Naive thymus-derived CD4-positive, alpha-beta T cell (primary cell): Measurements from ENCODE around the gene SLC17A1. TPM values are rescaled to one million over a fixed set of nuclear protein-coding genes. Genes with fewer than 3 reads are reported as not detected.

ENCODE experiments used
- ATAC-seq: fragments of 150-1000 bp; cut with Tn5 transposase; 2 replicates; pipeline ENCODE4 v1.10.0; 2021; ENCODE audit warnings: mild to moderate bottlenecking, moderate library complexity
- CTCF ChIA-PET: fragments of 350-600 bp; sonication (Branson Sonifier 250); formaldehyde crosslinking; loops from one replicate; lab custom pipeline; 2021; ENCODE audit warnings: antibody characterized with exemption; lab: Charles Lee
- POLR2A ChIA-PET: fragments of 350-600 bp; sonication (Branson Sonifier 250); formaldehyde crosslinking; loops from one replicate; lab custom pipeline; 2021; ENCODE audit warnings: antibody characterized with exemption, inconsistent platforms; lab: Charles Lee
- DNase-seq, 9 donors: peaks; one replicate each; pipeline versions ENCODE4 v3.0.0 to v3.0.0-alpha.2; 2020 to 2022; ENCODE audit warnings: mixed read lengths in 1 of 9
- H3K27ac ChIP-seq: one replicate; pipeline ENCODE4 v1.7.0; 2013; ENCODE audit warnings: mild to moderate bottlenecking, low read depth, low read length, moderate library complexity
- H3K27me3 ChIP-seq, 2 donors: one replicate each; pipeline ENCODE4 v1.7.0; 2013; ENCODE audit warnings: low read length in 2 of 2, mild to moderate bottlenecking in 2 of 2, moderate library complexity in 2 of 2; ENCODE audit not compliant: control insufficient read depth in 2 of 2, insufficient read depth in 2 of 2
- H3K36me3 ChIP-seq, 3 experiments: 1 replicate in 2 of 3; 2 replicates in 1 of 3; pipeline ENCODE4 v1.7.0; 2013; ENCODE audit warnings: low read length in 3 of 3, mild to moderate bottlenecking in 3 of 3, moderate library complexity in 1 of 3; ENCODE audit not compliant: insufficient read depth in 3 of 3, control insufficient read depth in 2 of 3
- H3K4me1 ChIP-seq, 2 donors: one replicate each; pipeline ENCODE4 v1.7.0; 2013; ENCODE audit warnings: low read length in 2 of 2, mild to moderate bottlenecking in 2 of 2, moderate library complexity in 1 of 2; ENCODE audit not compliant: control insufficient read depth in 2 of 2, insufficient read depth in 2 of 2
- H3K4me3 ChIP-seq: 2 replicates; pipeline ENCODE4 v1.7.0; 2013; ENCODE audit warnings: mild to moderate bottlenecking, low read length
- H3K9me3 ChIP-seq, 3 experiments: 1 replicate in 2 of 3; 2 replicates in 1 of 3; pipeline ENCODE4 v1.7.0; 2013; ENCODE audit warnings: low read length in 3 of 3; ENCODE audit not compliant: control insufficient read depth in 2 of 3
- H3K27ac Mint-ChIP-seq, 9 donors: one replicate each; pipeline ENCODE4 v1.8.0; 2020 to 2022; ENCODE audit warnings: mixed read lengths in 9 of 9, mild to moderate bottlenecking in 8 of 9, moderate library complexity in 5 of 9, inconsistent platforms in 2 of 9
- H3K27me3 Mint-ChIP-seq, 5 donors: one replicate each; pipeline ENCODE4 v1.8.0; 2021 to 2022; ENCODE audit warnings: mixed read lengths in 5 of 5, mild to moderate bottlenecking in 1 of 5
- H3K36me3 Mint-ChIP-seq, 5 donors: one replicate each; pipeline ENCODE4 v1.8.0; 2020 to 2022; ENCODE audit warnings: mixed read lengths in 5 of 5, mild to moderate bottlenecking in 3 of 5, inconsistent platforms in 1 of 5
- H3K4me1 Mint-ChIP-seq, 7 donors: one replicate each; pipeline ENCODE4 v1.8.0; 2020 to 2022; ENCODE audit warnings: mixed read lengths in 7 of 7, mild to moderate bottlenecking in 3 of 7, inconsistent platforms in 1 of 7
- H3K4me3 Mint-ChIP-seq, 10 donors: one replicate each; pipeline ENCODE4 v1.8.0; 2020 to 2022; ENCODE audit warnings: mild to moderate bottlenecking in 10 of 10, mixed read lengths in 10 of 10, moderate library complexity in 6 of 10, inconsistent platforms in 2 of 10
- H3K9me3 Mint-ChIP-seq, 11 donors: one replicate each; pipeline ENCODE4 v1.8.0; 2020 to 2022; ENCODE audit warnings: mixed read lengths in 11 of 11, mild to moderate bottlenecking in 4 of 11, inconsistent platforms in 1 of 11, moderate library complexity in 1 of 11
- intact Hi-C, 2 donors: fragments of 100-400 bp; cut with micrococcal nuclease; formaldehyde crosslinking; loops; one replicate each; pipeline ENCODE4 v1.15.1; 2023
- polyA plus RNA-seq, 2 donors: library from polyadenylated mRNA; unstranded; fragments of 300-500 nt; fragmentation: Illumina TruSeq; gene quantifications; one replicate each; pipeline ENCODE4 v1.2.3, GENCODE V29; 2021
- total RNA-seq, 6 experiments: library from RNA in 5 of 6; stranded (reverse) in 5 of 6; gene quantifications; 1 replicate in 5 of 6; 2 replicates in 1 of 6; pipeline ENCODE4 v1.2.3 and lab custom pipeline; 2021 to 2026

SLC17A1 gene
- total and polyA plus RNA-seq, 7 experiments from 2014 or later, result not detected

DNA sequence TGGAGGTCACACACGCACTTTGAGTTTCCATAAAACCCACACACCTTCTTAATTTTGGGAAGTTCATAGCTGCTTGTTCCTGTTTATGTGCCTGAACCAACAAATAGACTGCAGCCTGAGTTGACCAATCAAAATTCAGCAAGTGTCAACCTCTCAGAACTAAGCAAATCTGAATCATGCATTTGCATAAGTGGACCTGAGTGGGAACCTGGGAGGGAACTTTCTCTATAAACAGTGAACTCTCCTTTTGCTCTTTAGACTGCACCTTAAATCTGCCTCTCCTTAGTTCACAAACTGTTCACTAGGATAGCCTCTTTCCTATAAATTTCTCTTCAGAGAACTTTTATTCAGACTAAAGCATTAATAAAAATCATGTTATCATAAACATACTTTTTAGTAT is 37.9 kb downstream of the SLC17A1 start:
- intact Hi-C loops, result no loop called here
- H3K4me3 ChIP-seq, result no peak overlapping the region
- no peaks in the 10 kb centered on the region for H3K4me1 ChIP-seq
- H3K27me3 ChIP-seq, result no peaks in the 10 kb centered on the region
- H3K27me3 Mint-ChIP-seq, result peaks cover 0 to 16% (median 0%) of the 10 kb centered on the region in 5 donors
- CTCF ChIA-PET, result no interaction called here
- no peaks in the 10 kb centered on the region for H3K36me3 ChIP-seq
- no peak overlapping the region for H3K4me3 Mint-ChIP-seq
- ATAC-seq (no peak), DNase-seq (no peak)
- no peak overlapping the region for H3K27ac ChIP-seq
- no peaks in the 10 kb centered on the region for H3K4me1 Mint-ChIP-seq
- H3K9me3 ChIP-seq, result no peaks in the 10 kb centered on the region
- H3K36me3 Mint-ChIP-seq, result no peaks in the 10 kb centered on the region
- POLR2A ChIA-PET, result no interaction called here
- no peak overlapping the region for H3K27ac Mint-ChIP-seq
- H3K9me3 Mint-ChIP-seq, result no peaks in the 10 kb centered on the region

DNA sequence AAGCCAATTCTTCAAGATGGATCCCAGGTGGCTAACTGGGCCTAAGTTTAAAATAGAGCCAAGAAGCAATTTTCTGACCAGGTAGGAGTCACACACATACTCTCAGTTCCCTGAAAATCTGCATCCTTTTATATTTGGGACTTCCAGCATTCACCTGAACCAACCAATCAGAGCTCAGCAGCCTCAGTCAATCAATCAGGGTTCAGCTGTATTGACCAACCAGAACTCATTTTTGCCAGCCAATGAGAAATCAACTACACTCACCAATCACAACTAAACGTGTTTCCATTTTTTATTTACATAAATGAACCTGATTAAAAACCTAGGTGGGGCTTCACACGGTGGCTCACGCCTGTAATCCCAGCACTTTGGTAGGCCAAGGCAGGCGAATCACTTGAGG is 39.8 kb downstream of the SLC17A1 start:
- POLR2A ChIA-PET, result no interaction called here
- Mint-ChIP-seq H3K36me3 (no peaks in the 10 kb centered on the region), H3K4me3 (no peak overlapping the region), H3K4me1 (peaks cover 0 to 3% (median 0%) of the 10 kb centered on the region in 7 donors), H3K27me3 (peaks cover 0 to 7% (median 0%) of the 10 kb centered on the region in 5 donors), H3K9me3 (no peaks in the 10 kb centered on the region), H3K27ac (no peak overlapping the region)
- no peak overlapping the region for H3K4me3 ChIP-seq
- ATAC-seq (no peak), DNase-seq (no peak)
- CTCF ChIA-PET, result no interaction called here
- H3K36me3 ChIP-seq, result no peaks in the 10 kb centered on the region
- intact Hi-C loops, result no loop called here
- H3K27me3 ChIP-seq, result no peaks in the 10 kb centered on the region
- no peaks in the 10 kb centered on the region for H3K4me1 ChIP-seq
- no peaks in the 10 kb centered on the region for H3K9me3 ChIP-seq
- H3K27ac ChIP-seq, result no peak overlapping the region

GRCh38 chr6:25789475-25789874 is 42.4 kb downstream of the SLC17A1 start:
- no peak overlapping the region for H3K4me3 ChIP-seq
- Mint-ChIP-seq H3K27me3 (peaks cover 0 to 4% (median 0%) of the 10 kb centered on the region in 5 donors), H3K4me3 (no peak overlapping the region), H3K36me3 (no peaks in the 10 kb centered on the region), H3K9me3 (no peaks in the 10 kb centered on the region), H3K27ac (no peak overlapping the region), H3K4me1 (peaks cover 0 to 3% (median 0%) of the 10 kb centered on the region in 7 donors)
- no peak for ATAC-seq
- no peaks in the 10 kb centered on the region for H3K9me3 ChIP-seq
- CTCF ChIA-PET, result interaction anchor here (1.1 to 3.4 kb wide), 4 partner anchors 102 to 213 kb away, joined by 4 to 17 read pairs (median 10); no protein-coding TSS in a partner anchor
- POLR2A ChIA-PET, result no interaction called here
- no peak for DNase-seq
- H3K27ac ChIP-seq, result no peak overlapping the region
- intact Hi-C loops, result loop anchor here in 1 of 2 donors (2.0 kb wide), 1 partner anchor 93 kb away; no protein-coding TSS in a partner anchor
- no peaks in the 10 kb centered on the region for H3K36me3 ChIP-seq
- no peaks in the 10 kb centered on the region for H3K27me3 ChIP-seq
- no peaks in the 10 kb centered on the region for H3K4me1 ChIP-seq

DNA sequence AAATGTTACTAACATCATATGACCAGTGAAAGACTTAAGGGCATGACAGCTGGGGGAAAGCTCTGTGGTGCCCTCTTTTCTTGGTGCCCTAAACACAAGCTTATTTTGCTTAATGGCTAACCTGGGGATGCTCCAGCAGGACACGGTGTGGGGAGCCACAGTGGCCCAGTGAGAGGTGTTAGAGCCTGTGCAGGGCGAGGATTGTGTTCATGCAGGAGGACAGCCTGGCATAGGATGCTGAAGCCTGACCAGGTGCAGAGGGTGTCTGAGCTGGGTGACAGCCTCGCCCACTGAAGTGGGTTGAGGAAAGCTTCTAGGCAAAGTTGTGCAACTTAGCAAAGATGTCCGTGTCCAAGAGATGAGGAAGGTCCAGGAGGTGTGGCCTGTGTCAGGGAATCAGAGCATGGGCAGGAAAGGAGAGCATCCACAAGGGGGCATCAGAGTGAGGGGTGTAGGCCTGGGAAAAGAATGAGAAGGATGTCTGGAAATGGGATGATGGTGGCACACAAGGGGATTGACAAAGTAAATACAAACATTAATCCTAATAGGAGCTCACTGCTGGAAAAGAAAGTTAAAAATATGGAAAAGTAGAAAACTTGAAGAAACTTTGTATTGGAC is 43.4 kb downstream of the SLC17A1 start:
- Mint-ChIP-seq H3K9me3 (peaks cover 0 to 2% (median 0%) of the 10 kb centered on the region in 11 donors), H3K4me1 (peaks cover 0 to 3% (median 0%) of the 10 kb centered on the region in 7 donors), H3K36me3 (no peaks in the 10 kb centered on the region), H3K4me3 (no peak overlapping the region), H3K27ac (no peak overlapping the region), H3K27me3 (peaks cover 0 to 4% (median 0%) of the 10 kb centered on the region in 5 donors)
- Histone ChIP-seq H3K9me3 (no peaks in the 10 kb centered on the region), H3K27ac (no peak overlapping the region), H3K36me3 (no peaks in the 10 kb centered on the region), H3K4me1 (no peaks in the 10 kb centered on the region), H3K4me3 (no peak overlapping the region), H3K27me3 (no peaks in the 10 kb centered on the region)
- CTCF ChIA-PET, result interaction anchor here (0.6 to 3.4 kb wide), 6 partner anchors 74 to 709 kb away, joined by 3 to 17 read pairs (median 4); no protein-coding TSS in a partner anchor
- peak in 7 of 9 donors; percentile 5 to 34 (median 23) for DNase-seq
- POLR2A ChIA-PET, result no interaction called here
- intact Hi-C loops, result loop anchor here (1.0 to 2.0 kb wide), 6 partner anchors 94 to 215 kb away; no protein-coding TSS in a partner anchor
- ATAC-seq, result peak; percentile 70

DNA sequence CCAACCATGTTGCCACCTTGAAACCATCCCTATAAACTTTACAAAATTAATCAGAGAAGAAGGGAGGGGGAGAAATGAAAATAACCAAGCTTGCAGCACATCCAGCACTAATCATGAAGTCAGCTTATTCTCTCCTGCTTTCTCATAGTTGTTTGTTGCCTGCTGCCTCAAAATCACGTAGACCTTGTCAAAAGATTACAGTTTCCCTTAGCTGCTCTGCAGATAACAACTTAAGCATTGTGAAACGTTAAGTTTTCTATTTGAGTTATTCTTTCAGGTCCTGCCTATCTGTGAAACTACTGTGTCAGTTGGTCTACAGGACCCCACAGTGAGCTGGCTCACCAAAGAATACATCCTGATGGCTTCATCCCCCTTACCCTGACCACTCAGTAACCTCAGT is 44.4 kb downstream of the SLC17A1 start:
- Histone ChIP-seq H3K4me1 (no peaks in the 10 kb centered on the region), H3K27me3 (no peaks in the 10 kb centered on the region), H3K4me3 (no peak overlapping the region), H3K27ac (no peak overlapping the region), H3K36me3 (no peaks in the 10 kb centered on the region), H3K9me3 (no peaks in the 10 kb centered on the region)
- Mint-ChIP-seq H3K9me3 (peaks cover 0 to 2% (median 0%) of the 10 kb centered on the region in 11 donors), H3K27ac (no peak overlapping the region), H3K27me3 (peaks cover 0 to 4% (median 0%) of the 10 kb centered on the region in 5 donors), H3K4me1 (peaks cover 0 to 3% (median 0%) of the 10 kb centered on the region in 7 donors), H3K4me3 (no peak overlapping the region), H3K36me3 (no peaks in the 10 kb centered on the region)
- POLR2A ChIA-PET, result interaction anchor here (0.6 kb wide), 1 partner anchor 25 kb away, joined by 3 read pairs; no protein-coding TSS in a partner anchor
- intact Hi-C loops, result no loop called here
- DNase-seq, result no peak
- ATAC-seq, result no peak
- CTCF ChIA-PET, result interaction anchor here (1.0 to 3.4 kb wide), 4 partner anchors 154 to 215 kb away, joined by 3 to 17 read pairs (median 10); partner anchors contain the start of gene TRIM38

DNA sequence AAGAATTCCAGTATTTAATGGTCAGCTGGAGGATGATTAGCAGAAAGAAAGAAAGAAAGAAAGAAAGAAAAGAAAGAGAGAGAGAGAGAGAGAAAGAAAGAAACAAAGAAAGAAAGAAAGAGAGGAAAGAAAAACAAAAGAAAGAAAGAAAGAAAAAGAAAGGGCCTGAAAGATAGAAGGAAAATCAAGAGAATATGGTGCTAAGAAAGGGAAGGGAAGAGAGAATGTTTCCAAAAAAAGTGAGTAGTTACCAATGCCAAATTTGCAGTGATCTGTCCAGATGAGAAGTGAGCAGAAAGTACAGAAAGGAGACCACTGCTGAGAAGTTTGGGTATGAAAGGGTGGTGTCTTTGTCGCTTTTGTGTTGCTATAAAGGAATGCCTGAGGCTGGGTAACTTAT is 50.7 kb downstream of the SLC17A1 start:
- H3K27me3 ChIP-seq, result no peaks in the 10 kb centered on the region
- ATAC-seq (no peak), DNase-seq (no peak)
- ChIA-PET POLR2A (no interaction called here), CTCF (interaction anchor here (0.6 to 1.5 kb wide), 2 partner anchors 10 to 211 kb away, joined by 3 to 5 read pairs; no protein-coding TSS in a partner anchor)
- peaks cover 0 to 7% (median 6%) of the 10 kb centered on the region in 5 donors for H3K27me3 Mint-ChIP-seq
- no peak overlapping the region for H3K27ac Mint-ChIP-seq
- no peaks in the 10 kb centered on the region for H3K36me3 ChIP-seq
- no peaks in the 10 kb centered on the region for H3K4me1 ChIP-seq
- intact Hi-C loops, result no loop called here
- H3K4me3 Mint-ChIP-seq, result no peak overlapping the region
- H3K4me1 Mint-ChIP-seq, result peaks cover 0 to 15% (median 0%) of the 10 kb centered on the region in 7 donors
- peaks cover 0 to 4% (median 0%) of the 10 kb centered on the region in 11 donors for H3K9me3 Mint-ChIP-seq
- no peaks in the 10 kb centered on the region for H3K9me3 ChIP-seq
- H3K4me3 ChIP-seq, result no peak overlapping the region
- H3K27ac ChIP-seq, result no peak overlapping the region
- H3K36me3 Mint-ChIP-seq, result peaks cover 0 to 3% (median 0%) of the 10 kb centered on the region in 5 donors
